Glutamatergic neuron (in vitro differentiated cells): ENCODE data around the gene CDC42BPB. TPM values are rescaled to one million over a fixed set of nuclear protein-coding genes. Genes with fewer than 3 reads are reported as not detected.

Experiments
- DNase-seq: peaks from one replicate; pipeline ENCODE4 v3.0.0; 2022
- H3K27ac Mint-ChIP-seq: one replicate; pipeline ENCODE4 v1.8.0; 2020; ENCODE audit warnings: mild to moderate bottlenecking, mixed read lengths, inconsistent platforms; ENCODE audit not compliant: unreplicated experiment
- H3K27me3 Mint-ChIP-seq: one replicate; pipeline ENCODE4 v1.8.0; 2020; ENCODE audit warnings: mild to moderate bottlenecking, moderate library complexity, mixed read lengths, inconsistent platforms; ENCODE audit not compliant: unreplicated experiment
- H3K36me3 Mint-ChIP-seq: one replicate; pipeline ENCODE4 v1.8.0; 2020; ENCODE audit warnings: mild to moderate bottlenecking, mixed read lengths, inconsistent platforms; ENCODE audit not compliant: unreplicated experiment
- H3K4me1 Mint-ChIP-seq: one replicate; pipeline ENCODE4 v1.8.0; 2020; ENCODE audit warnings: mild to moderate bottlenecking, low read depth, mixed read lengths, inconsistent platforms; ENCODE audit not compliant: unreplicated experiment
- H3K4me3 Mint-ChIP-seq: one replicate; pipeline ENCODE4 v1.8.0; 2020; ENCODE audit warnings: mild to moderate bottlenecking, mixed read lengths, inconsistent platforms; ENCODE audit not compliant: unreplicated experiment
- H3K9me3 Mint-ChIP-seq: one replicate; pipeline ENCODE4 v1.8.0; 2020; ENCODE audit warnings: mild to moderate bottlenecking, moderate library complexity, mixed read lengths, inconsistent platforms; ENCODE audit not compliant: unreplicated experiment
- CTCF ChIP-seq: fragments of 200-600 bp; sonication (generic); IDR thresholded peaks from one replicate; pipeline ENCODE4 v1.5.0; 2021; ENCODE audit not compliant: partially characterized antibody, unreplicated experiment
- total RNA-seq: library from RNA; stranded (reverse); fragmentation: NEBNext Ultra II Directional; extraction: Animal tissue kit (Norgen Biotek cat#: 25700); gene quantifications from one replicate; pipeline ENCODE4 v1.2.1, GENCODE V29; 2021; ENCODE audit not compliant: unreplicated experiment

The CDC42BPB gene
- total RNA-seq, 1 donor from 2014 or later = 125 TPM

- TF ChIP-seq CTCF = no peak
- Mint-ChIP-seq H3K27ac (no peak overlapping the region), H3K27me3 (peaks cover 5% of the 10 kb centered on the region), H3K4me3 (no peak overlapping the region), H3K4me1 (no peaks in the 10 kb centered on the region), H3K36me3 (no peaks in the 10 kb centered on the region), H3K9me3 (no peaks in the 10 kb centered on the region)
- DNase-seq = no peak
Measured at GRCh38 chr14:103097244-103097993, 40.1 kb upstream of the CDC42BPB start.

- Mint-ChIP-seq H3K4me3 (no peak overlapping the region), H3K4me1 (no peaks in the 10 kb centered on the region), H3K9me3 (no peaks in the 10 kb centered on the region), H3K27ac (no peak overlapping the region), H3K36me3 (no peaks in the 10 kb centered on the region), H3K27me3 (peaks cover 3% of the 10 kb centered on the region)
- TF ChIP-seq CTCF = no peak
- DNase-seq = no peak
Measured at GRCh38 chr14:103096387-103096786, 39.0 kb upstream of the CDC42BPB start.

- no peak overlapping the region for H3K27ac Mint-ChIP-seq
- no peaks in the 10 kb centered on the region for H3K36me3 Mint-ChIP-seq
- no peak for DNase-seq
- no peak overlapping the region for H3K4me3 Mint-ChIP-seq
- H3K27me3 Mint-ChIP-seq = peaks cover 5% of the 10 kb centered on the region
- no peaks in the 10 kb centered on the region for H3K4me1 Mint-ChIP-seq
- no peaks in the 10 kb centered on the region for H3K9me3 Mint-ChIP-seq
- no peak for TF ChIP-seq CTCF
Measured at GRCh38 chr14:103095210-103095778, 37.9 kb upstream of the CDC42BPB start.

GRCh38 chr14:103094406-103095209 lies 37.3 kb upstream of the CDC42BPB start, which contains the start of gene EXOC3L4:
Gene EXOC3L4, plus strand, starts transcription at chr14:103094725. Its CDS starts 5,495 bp downstream, at chr14:103100220.
- Mint-ChIP-seq H3K9me3 (no peaks in the 10 kb centered on the region), H3K36me3 (no peaks in the 10 kb centered on the region), H3K27me3 (peaks cover 5% of the 10 kb centered on the region), H3K4me1 (no peaks in the 10 kb centered on the region), H3K4me3 (no peak within 1 kb of the TSS), H3K27ac (no peak within 1 kb of the TSS)
- DNase-seq = no peak
- no peak for TF ChIP-seq CTCF
